Activated effector memory CD4-positive, alpha-beta T cell treated with anti-CD3 and anti-CD28 coated beads, Interleukin-2, amount 50 U/mL, for 16 hours (primary cell): ENCODE measurements around the gene SBK2.

Experiments
- DNase-seq: peaks from one replicate; pipeline ENCODE4 v3.0.0-alpha.2; 2020

The SBK2 gene

GRCh38 chr19:55554302-55554701 is 17.4 kb upstream of the SBK2 start:
- no peak for DNase-seq

- DNase-seq = no peak
These were observed 16.6 kb upstream of the SBK2 start for GRCh38 chr19:55553217-55554182.

- no peak for DNase-seq
These were observed 15.7 kb upstream of the SBK2 start for GRCh38 chr19:55552620-55553019.

GRCh38 chr19:55552206-55552605 is 15.3 kb upstream of the SBK2 start:
- no peak for DNase-seq

GRCh38 chr19:55550321-55550650 is 13.4 kb upstream of the SBK2 start:
- no peak for DNase-seq

- DNase-seq = no peak
These were observed 12.8 kb upstream of the SBK2 start for GRCh38 chr19:55549500-55550320.

- DNase-seq = no peak
These were observed 10.1 kb upstream of the SBK2 start for GRCh38 chr19:55546822-55547614.

GRCh38 chr19:55546011-55546410 is 9.1 kb upstream of the SBK2 start:
- DNase-seq = no peak

- DNase-seq = no peak
These were observed 8.5 kb upstream of the SBK2 start, which contains the start of gene SBK3 for GRCh38 chr19:55545443-55545842. SBK3 (minus strand) TSS chr19:55545543; CDS start chr19:55545543, 0 bp downstream.

GRCh38 chr19:55544776-55545439 is 8.0 kb upstream of the SBK2 start:
- no peak for DNase-seq

GRCh38 chr19:55544014-55544413 is 7.1 kb upstream of the SBK2 start:
- DNase-seq = no peak

- DNase-seq = no peak
These were observed 6.6 kb upstream of the SBK2 start for GRCh38 chr19:55543567-55543966.

- no peak for DNase-seq
These were observed 5.4 kb upstream of the SBK2 start for GRCh38 chr19:55542292-55542855.

- no peak for DNase-seq
These were observed 4.2 kb upstream of the SBK2 start for GRCh38 chr19:55541091-55541490.

- no peak for DNase-seq
These were observed 3.7 kb upstream of the SBK2 start for GRCh38 chr19:55540619-55541018.

- no peak for DNase-seq
These were observed 2.4 kb upstream of the SBK2 start for GRCh38 chr19:55539090-55539984.

- no peak for DNase-seq
These were observed 1.2 kb upstream of the SBK2 start for GRCh38 chr19:55538132-55538531.

- DNase-seq = no peak
These were observed 793 bp upstream of the SBK2 start for GRCh38 chr19:55537741-55538111.

GRCh38 chr19:55536366-55536765 is 567 bp downstream of the SBK2 start:
- no peak for DNase-seq

GRCh38 chr19:55535965-55536350 is 975 bp downstream of the SBK2 start:
- no peak for DNase-seq
